HUES6 (cell line): ENCODE results near the gene NCAPD3.
A peak's percentile ranks its signal among the peaks of the same experiment; 100 is the strongest.
"Not testable (repeated sequence)": the region's sequence is repeated elsewhere in the genome, so short reads cannot be mapped to it uniquely, and the experiment has no call there.

ENCODE experiments used
- H3K27ac ChIP-seq: 2 replicates; pipeline ENCODE4 v1.7.0; 2013; ENCODE audit warnings: low read depth, mild to moderate bottlenecking, low read length, inconsistent platforms
- H3K27me3 ChIP-seq: 2 replicates; pipeline ENCODE4 v1.6.1; 2013; ENCODE audit warnings: low read length; ENCODE audit not compliant: control insufficient read depth, insufficient read depth
- H3K36me3 ChIP-seq: 2 replicates; pipeline ENCODE4 v1.6.1; 2013; ENCODE audit warnings: low read length; ENCODE audit not compliant: control insufficient read depth, insufficient read depth
- H3K4me1 ChIP-seq: 2 replicates; pipeline ENCODE4 v1.6.1; 2013; ENCODE audit warnings: low read length; ENCODE audit not compliant: control insufficient read depth, insufficient read depth
- H3K4me3 ChIP-seq: 2 replicates; pipeline ENCODE4 v1.5.1; 2013; ENCODE audit warnings: low read depth, low read length
- H3K9ac ChIP-seq: one replicate; pipeline ENCODE4 v1.6.1; 2013; ENCODE audit warnings: mild to moderate bottlenecking, low read length
- H3K9me3 ChIP-seq: 2 replicates; pipeline ENCODE4 v1.6.1; 2013; ENCODE audit warnings: low read depth, low read length; ENCODE audit not compliant: control insufficient read depth, insufficient read depth

The NCAPD3 gene

DNA sequence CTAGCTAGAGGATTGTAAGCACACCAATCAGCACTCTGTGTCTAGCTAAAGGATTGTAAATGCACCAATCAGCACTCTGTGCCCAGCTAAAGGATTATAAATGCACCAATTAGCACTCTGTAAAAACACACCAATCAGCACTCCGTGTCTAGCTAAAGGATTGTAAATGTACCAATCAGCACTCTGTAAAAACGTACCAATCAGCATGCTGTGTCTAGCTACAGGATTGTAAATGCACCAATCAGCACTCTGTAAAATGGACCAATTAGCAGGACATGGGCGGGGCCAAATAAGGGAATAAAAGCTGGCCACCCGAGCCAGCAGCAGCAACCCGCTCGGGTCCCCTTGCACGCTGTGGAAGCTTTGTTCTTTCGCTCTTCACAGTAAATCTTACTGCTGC, 35.7 kb downstream of the NCAPD3 start:
- H3K36me3 ChIP-seq: peaks cover 90% of the 10 kb centered on the region
- H3K9me3 ChIP-seq: peaks cover 11% of the 10 kb centered on the region; the same call in 1 of the 2 replicates
- H3K27me3 ChIP-seq, H3K4me3 ChIP-seq, H3K27ac ChIP-seq, H3K4me1 ChIP-seq, H3K9ac ChIP-seq: not testable (repeated sequence)

GRCh38 chr11:134181707-134182106, 42.1 kb downstream of the NCAPD3 start:
- no peaks in the 10 kb centered on the region; the same call in 1 of the 2 replicates for H3K9me3 ChIP-seq
- peaks cover 91% of the 10 kb centered on the region for H3K36me3 ChIP-seq
- no peaks in the 10 kb centered on the region for H3K27me3 ChIP-seq

DNA sequence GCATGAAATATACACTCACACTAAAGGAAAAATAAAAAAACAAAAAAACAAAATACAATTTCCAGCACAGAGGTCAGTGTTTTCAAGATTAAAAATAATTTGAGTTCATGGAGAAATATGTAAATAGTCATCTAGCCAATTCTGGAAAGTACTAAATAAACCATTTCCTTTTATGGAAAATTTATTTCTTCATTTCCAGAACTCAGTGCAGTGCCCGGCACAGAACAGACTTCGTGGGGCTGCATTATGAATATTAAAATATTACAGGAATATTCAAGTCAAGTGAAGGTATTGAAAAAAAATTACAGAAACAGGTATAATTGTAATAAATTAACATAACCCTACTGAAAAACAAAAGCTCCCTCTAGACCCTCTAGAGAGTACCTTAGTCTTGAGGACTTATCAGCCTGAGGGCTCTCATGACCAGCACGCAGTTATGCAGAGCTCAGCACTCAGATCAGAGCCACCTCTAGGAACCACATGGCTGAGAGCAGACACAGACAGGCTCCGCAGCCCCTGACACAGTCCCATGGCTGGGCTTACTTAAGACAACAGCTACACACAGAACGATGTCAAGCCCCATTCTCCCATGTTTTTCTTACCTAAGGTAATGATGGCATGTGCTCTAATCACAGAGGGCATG, 45.6 kb downstream of the NCAPD3 start:
- peaks cover 100% of the 10 kb centered on the region for H3K36me3 ChIP-seq
- no peak overlapping the region for H3K4me3 ChIP-seq
- H3K9me3 ChIP-seq: peaks cover 14% of the 10 kb centered on the region
- H3K27me3 ChIP-seq: no peaks in the 10 kb centered on the region
- H3K27ac ChIP-seq: no peak overlapping the region
- H3K9ac ChIP-seq: no peak overlapping the region
- H3K4me1 ChIP-seq: no peaks in the 10 kb centered on the region

More at GRCh38 chr11:134181707-134182106, 42.1 kb downstream of the NCAPD3 start:
- no peak overlapping the region for H3K4me3 ChIP-seq
- H3K27ac ChIP-seq: no peak overlapping the region
- H3K9ac ChIP-seq: no peak overlapping the region
- H3K4me1 ChIP-seq: no peaks in the 10 kb centered on the region

DNA sequence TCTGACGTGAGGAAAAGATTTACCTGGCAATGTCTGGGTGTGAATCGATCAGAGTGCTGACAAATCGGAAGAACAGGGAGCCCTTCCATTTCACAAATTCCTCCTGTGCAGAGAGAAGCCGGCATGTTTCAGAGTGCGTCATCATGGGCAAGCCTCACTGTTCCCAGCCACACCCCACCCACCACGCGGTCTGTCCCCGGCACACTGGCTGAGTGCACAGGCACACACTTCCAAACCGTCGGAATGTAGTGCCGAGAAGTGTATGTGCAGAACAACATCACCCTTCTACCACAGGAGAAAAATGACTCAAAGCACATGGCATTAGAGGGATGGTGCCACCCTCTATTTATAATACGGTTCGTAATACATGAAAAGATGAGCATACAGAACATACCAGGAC, 47.5 kb downstream of the NCAPD3 start:
- H3K9ac ChIP-seq: no peak overlapping the region

GRCh38 chr11:134173296-134173695, 50.5 kb downstream of the NCAPD3 start:
- H3K27ac ChIP-seq: no peak overlapping the region
- no peak overlapping the region for H3K4me3 ChIP-seq
- no peak overlapping the region for H3K9ac ChIP-seq
- no peaks in the 10 kb centered on the region for H3K4me1 ChIP-seq
- H3K36me3 ChIP-seq: peaks cover 100% of the 10 kb centered on the region
- H3K9me3 ChIP-seq: peaks cover 61% of the 10 kb centered on the region
- H3K27me3 ChIP-seq: no peaks in the 10 kb centered on the region

More for the DNA sequence above, 47.5 kb downstream of the NCAPD3 start:
- H3K4me1 ChIP-seq: no peaks in the 10 kb centered on the region
- H3K9me3 ChIP-seq: peaks cover 31% of the 10 kb centered on the region
- H3K27me3 ChIP-seq: no peaks in the 10 kb centered on the region
- H3K27ac ChIP-seq: no peak overlapping the region
- peaks cover 100% of the 10 kb centered on the region for H3K36me3 ChIP-seq
- H3K4me3 ChIP-seq: no peak overlapping the region

- Histone ChIP-seq H3K36me3 (peaks cover 100% of the 10 kb centered on the region), H3K4me3 (no peak overlapping the region), H3K4me1 (no peaks in the 10 kb centered on the region), H3K27me3 (no peaks in the 10 kb centered on the region), H3K9me3 (peaks cover 75% of the 10 kb centered on the region), H3K27ac (no peak overlapping the region), H3K9ac (no peak overlapping the region)
Observed at GRCh38 chr11:134171951-134172350, 51.8 kb downstream of the NCAPD3 start.

GRCh38 chr11:134170919-134171281, 52.9 kb downstream of the NCAPD3 start:
- Histone ChIP-seq H3K9ac (no peak overlapping the region), H3K4me3 (no peak overlapping the region), H3K4me1 (no peaks in the 10 kb centered on the region), H3K9me3 (peaks cover 79% of the 10 kb centered on the region), H3K27ac (no peak overlapping the region), H3K36me3 (peaks cover 94% of the 10 kb centered on the region), H3K27me3 (no peaks in the 10 kb centered on the region)

DNA sequence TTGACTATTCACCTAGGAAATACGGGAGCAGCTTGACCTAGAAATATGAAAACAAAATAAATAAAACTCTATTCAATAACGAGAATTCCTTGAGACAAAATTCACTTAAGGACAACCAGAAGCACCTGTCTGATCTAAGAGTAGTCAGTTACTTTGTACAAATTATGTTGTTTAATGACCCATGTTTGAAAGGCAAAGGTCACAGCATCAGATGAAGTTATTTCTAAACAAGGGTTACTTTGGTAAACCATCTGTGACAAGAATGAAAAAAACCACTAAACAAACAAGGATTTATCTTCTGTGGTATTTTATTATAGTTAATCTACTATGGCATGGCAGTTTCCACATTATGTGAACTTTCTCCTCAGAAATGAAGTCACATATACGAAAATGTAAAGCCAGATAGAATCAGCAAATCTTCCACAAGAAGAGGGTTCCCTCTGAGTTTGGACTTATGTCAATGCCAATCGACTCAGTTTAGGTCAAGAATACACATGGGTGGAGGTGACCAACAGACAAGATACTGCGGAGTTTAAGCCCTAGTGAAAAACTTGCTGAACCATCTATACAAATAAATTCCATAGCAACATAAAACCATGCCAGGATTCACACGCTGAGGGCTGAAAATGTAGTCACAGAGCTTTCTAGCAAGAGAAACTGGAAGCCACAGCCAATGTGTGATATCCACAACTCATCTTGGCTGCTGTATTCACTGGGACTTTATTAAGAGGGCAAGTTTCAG, 53.4 kb downstream of the NCAPD3 start:
- H3K4me1 ChIP-seq: no peaks in the 10 kb centered on the region
- H3K9ac ChIP-seq: no peak overlapping the region
- H3K9me3 ChIP-seq: peaks cover 85% of the 10 kb centered on the region
- H3K27ac ChIP-seq: no peak overlapping the region
- no peak overlapping the region for H3K4me3 ChIP-seq
- H3K36me3 ChIP-seq: peaks cover 94% of the 10 kb centered on the region
- H3K27me3 ChIP-seq: no peaks in the 10 kb centered on the region

DNA sequence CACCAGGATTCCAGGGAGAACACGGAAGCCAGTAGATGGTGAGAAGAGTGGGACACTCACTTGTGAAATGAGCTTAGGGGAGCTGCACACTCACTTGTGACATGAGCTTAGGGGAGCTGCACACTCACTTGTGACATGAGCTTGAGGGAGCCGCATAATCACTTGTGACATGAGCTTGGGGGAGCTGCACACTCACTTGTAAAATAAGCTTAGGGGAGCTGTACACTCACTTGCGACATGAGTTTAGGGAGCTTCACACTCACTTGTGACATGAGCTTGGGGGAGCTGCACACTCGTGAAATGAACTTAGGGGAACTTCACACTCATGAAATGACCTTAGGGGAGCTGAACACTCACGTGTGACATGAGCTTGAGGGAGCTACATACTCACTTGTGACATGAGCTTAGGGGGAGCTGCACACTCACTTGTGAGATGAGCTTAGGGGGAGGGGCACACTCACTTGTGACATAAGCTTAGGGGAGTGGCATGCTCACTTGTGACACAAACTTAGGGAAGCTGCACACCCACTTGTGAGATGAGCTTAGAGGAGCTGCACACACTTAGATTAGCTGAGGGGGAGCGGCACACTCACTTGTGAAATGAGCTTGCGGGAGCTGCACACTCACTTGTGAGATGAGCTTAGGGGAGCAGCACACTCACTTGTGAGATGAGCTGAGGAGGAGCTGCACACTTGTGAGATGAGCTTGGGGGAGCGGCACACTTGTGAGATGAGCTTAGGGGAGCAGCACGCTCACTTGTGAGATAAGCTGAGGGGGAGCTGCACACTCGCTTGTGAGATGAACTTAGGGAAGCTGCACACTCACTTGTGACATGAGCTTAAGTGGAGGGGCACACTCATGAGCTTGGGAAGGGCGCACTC, 59.0 kb downstream of the NCAPD3 start:
- Histone ChIP-seq H3K4me1 (no peaks in the 10 kb centered on the region), H3K9ac (no peak overlapping the region), H3K9me3 (peaks cover 93% of the 10 kb centered on the region), H3K27ac (no peak overlapping the region), H3K4me3 (peak overlapping the region; percentile 34), H3K36me3 (peaks cover 94% of the 10 kb centered on the region), H3K27me3 (no peaks in the 10 kb centered on the region)

GRCh38 chr11:134159652-134160051, 64.1 kb downstream of the NCAPD3 start:
- Histone ChIP-seq H3K4me3 (no peak overlapping the region), H3K27ac (no peak overlapping the region), H3K9me3 (peaks cover 53% of the 10 kb centered on the region), H3K27me3 (no peaks in the 10 kb centered on the region), H3K9ac (no peak overlapping the region), H3K36me3 (peaks cover 100% of the 10 kb centered on the region), H3K4me1 (no peaks in the 10 kb centered on the region)

- Histone ChIP-seq H3K4me1 (no peaks in the 10 kb centered on the region), H3K9me3 (peaks cover 37% of the 10 kb centered on the region), H3K9ac (no peak overlapping the region), H3K27me3 (no peaks in the 10 kb centered on the region), H3K36me3 (peaks cover 100% of the 10 kb centered on the region), H3K27ac (no peak overlapping the region), H3K4me3 (no peak overlapping the region)
Observed at GRCh38 chr11:134158023-134158422, 65.7 kb downstream of the NCAPD3 start.
